Activated T-cell treated with anti-CD3 and anti-CD28 coated beads, Interleukin-2, amount 50 U/mL, for 72 hours (primary cell): ENCODE measurements around the gene NEK6. TPM values are rescaled to one million over a fixed set of nuclear protein-coding genes. Genes with fewer than 3 reads are reported as not detected.

Source experiments
- ATAC-seq, 2 donors: fragments of 150-1000 bp; cut with Tn5 transposase; replicated peaks in 1 of 2; 2 replicates each; pipeline ENCODE4 v1.10.0; 2021; ENCODE audit warnings: moderate library complexity in 2 of 2, mild to moderate bottlenecking in 1 of 2
- DNase-seq, 2 donors: peaks; one replicate each; pipeline ENCODE4 v3.0.0; 2021 to 2022; ENCODE audit warnings: mixed read lengths in 1 of 2
- H3K27ac Mint-ChIP-seq: one replicate; pipeline ENCODE4 v1.8.0; 2022; ENCODE audit warnings: mild to moderate bottlenecking, moderate library complexity, mixed read lengths
- H3K27me3 Mint-ChIP-seq: one replicate; pipeline ENCODE4 v1.8.0; 2022; ENCODE audit warnings: low read depth, mixed read lengths
- H3K36me3 Mint-ChIP-seq, 2 donors: one replicate each; pipeline ENCODE4 v1.8.0; 2022; ENCODE audit warnings: mixed read lengths in 2 of 2, mild to moderate bottlenecking in 1 of 2; ENCODE audit not compliant: insufficient read depth in 2 of 2
- H3K4me1 Mint-ChIP-seq: one replicate; pipeline ENCODE4 v1.8.0; 2022; ENCODE audit warnings: low read depth, mixed read lengths
- H3K4me3 Mint-ChIP-seq, 2 donors: one replicate each; pipeline ENCODE4 v1.8.0; 2022; ENCODE audit warnings: mild to moderate bottlenecking in 2 of 2, mixed read lengths in 2 of 2, moderate library complexity in 2 of 2
- H3K9me3 Mint-ChIP-seq, 2 donors: one replicate each; pipeline ENCODE4 v1.8.0; 2022; ENCODE audit warnings: mixed read lengths in 2 of 2
- total RNA-seq, 2 donors: library from RNA; stranded (reverse); gene quantifications; one replicate each; pipeline ENCODE4 v1.2.3, GENCODE V29; 2022

Gene NEK6
- total RNA-seq, 2 donors from 2014 or later: 8.1 to 8.5 TPM

GRCh38 chr9:124268661-124269060 is 10.9 kb downstream of the NEK6 start:
- H3K27ac Mint-ChIP-seq: no peak overlapping the region

DNA sequence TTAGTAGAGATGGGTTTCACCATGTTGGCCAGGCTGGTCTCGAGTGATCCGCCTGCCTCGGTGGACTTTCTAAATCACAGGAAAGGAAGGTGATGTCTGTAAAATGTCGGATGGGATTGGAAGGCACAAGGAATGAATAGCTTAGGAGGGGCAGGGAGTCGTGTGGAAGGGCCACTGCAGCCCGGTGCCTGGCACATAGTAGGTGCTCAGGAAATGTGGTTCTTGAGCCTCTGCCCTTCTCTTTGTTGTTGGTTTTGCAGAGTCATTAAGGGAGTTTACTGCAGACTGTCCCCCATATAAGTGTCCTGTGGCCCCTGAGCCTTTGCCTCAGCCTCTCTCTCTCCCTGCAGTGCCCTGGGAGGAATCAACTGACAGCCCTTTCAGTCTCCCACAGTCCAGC is 11.8 kb downstream of the NEK6 start:
- DNase-seq: no peak
- Mint-ChIP-seq H3K4me3 (no peak overlapping the region), H3K9me3 (no peaks in the 10 kb centered on the region), H3K4me1 (no peaks in the 10 kb centered on the region), H3K27ac (no peak overlapping the region), H3K27me3 (peaks cover 14% of the 10 kb centered on the region), H3K36me3 (no peaks in the 10 kb centered on the region)
- ATAC-seq: no peak

More at GRCh38 chr9:124268661-124269060, 10.9 kb downstream of the NEK6 start:
- no peaks in the 10 kb centered on the region for H3K36me3 Mint-ChIP-seq
- DNase-seq: no peak
- H3K27me3 Mint-ChIP-seq: peaks cover 14% of the 10 kb centered on the region
- no peak overlapping the region for H3K4me3 Mint-ChIP-seq
- ATAC-seq: no peak
- H3K9me3 Mint-ChIP-seq: no peaks in the 10 kb centered on the region
- H3K4me1 Mint-ChIP-seq: no peaks in the 10 kb centered on the region

DNA sequence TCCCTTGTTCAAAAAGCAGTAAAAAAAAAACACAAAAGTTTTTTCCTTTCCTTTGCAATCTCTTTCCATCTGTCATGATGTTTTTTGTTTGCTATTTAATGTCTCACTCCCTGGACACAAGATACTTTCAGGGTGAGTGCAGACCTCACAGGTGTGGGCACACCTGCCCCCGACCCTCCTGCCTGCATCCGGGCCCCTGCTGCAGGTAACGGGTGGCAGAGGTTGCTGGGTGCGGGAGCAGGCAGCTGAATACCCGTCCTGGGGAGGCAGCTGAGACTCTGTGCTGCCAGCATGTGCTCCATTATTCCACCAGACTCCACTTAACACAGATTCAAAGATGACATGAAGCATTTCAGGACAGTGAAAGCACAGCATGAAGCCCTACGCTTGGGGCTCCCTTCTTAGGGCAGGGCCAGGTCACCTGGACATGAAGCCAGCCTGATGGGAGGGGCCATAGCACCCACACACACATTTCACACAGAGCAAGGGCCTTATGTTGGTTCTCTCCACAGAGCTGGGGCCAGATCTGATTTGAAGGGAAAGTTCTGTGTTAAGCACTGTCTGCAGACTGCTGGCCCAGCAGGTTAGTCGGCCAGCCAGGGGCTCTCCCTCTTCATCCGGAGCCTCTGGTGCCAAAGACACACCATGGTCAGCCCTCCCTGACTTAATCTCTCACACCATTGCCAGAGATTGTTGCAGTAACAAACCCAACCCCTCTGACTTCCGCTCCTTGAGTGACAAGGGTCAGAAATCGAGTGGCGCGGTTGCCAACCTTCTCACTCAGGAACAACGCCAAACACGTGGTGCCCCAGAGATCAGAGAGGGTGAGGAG is 13.0 kb downstream of the NEK6 start:
- ATAC-seq (no peak), DNase-seq (no peak)
- Mint-ChIP-seq H3K4me3 (no peak overlapping the region), H3K27ac (no peak overlapping the region), H3K36me3 (no peaks in the 10 kb centered on the region), H3K27me3 (peaks cover 11% of the 10 kb centered on the region), H3K4me1 (no peaks in the 10 kb centered on the region), H3K9me3 (no peaks in the 10 kb centered on the region)

- Mint-ChIP-seq H3K36me3 (no peaks in the 10 kb centered on the region), H3K4me3 (no peak overlapping the region), H3K27ac (no peak overlapping the region), H3K27me3 (peaks cover 1% of the 10 kb centered on the region), H3K4me1 (no peaks in the 10 kb centered on the region), H3K9me3 (no peaks in the 10 kb centered on the region)
- DNase-seq: no peak
- ATAC-seq: no peak
Measured at GRCh38 chr9:124271660-124272059, 13.9 kb downstream of the NEK6 start.

GRCh38 chr9:124272118-124272517 is 14.4 kb downstream of the NEK6 start:
- no peak for ATAC-seq
- DNase-seq: no peak
- no peaks in the 10 kb centered on the region for H3K4me1 Mint-ChIP-seq
- H3K36me3 Mint-ChIP-seq: no peaks in the 10 kb centered on the region
- no peaks in the 10 kb centered on the region for H3K9me3 Mint-ChIP-seq
- H3K27ac Mint-ChIP-seq: no peak overlapping the region
- H3K27me3 Mint-ChIP-seq: no peaks in the 10 kb centered on the region
- no peak overlapping the region for H3K4me3 Mint-ChIP-seq

DNA sequence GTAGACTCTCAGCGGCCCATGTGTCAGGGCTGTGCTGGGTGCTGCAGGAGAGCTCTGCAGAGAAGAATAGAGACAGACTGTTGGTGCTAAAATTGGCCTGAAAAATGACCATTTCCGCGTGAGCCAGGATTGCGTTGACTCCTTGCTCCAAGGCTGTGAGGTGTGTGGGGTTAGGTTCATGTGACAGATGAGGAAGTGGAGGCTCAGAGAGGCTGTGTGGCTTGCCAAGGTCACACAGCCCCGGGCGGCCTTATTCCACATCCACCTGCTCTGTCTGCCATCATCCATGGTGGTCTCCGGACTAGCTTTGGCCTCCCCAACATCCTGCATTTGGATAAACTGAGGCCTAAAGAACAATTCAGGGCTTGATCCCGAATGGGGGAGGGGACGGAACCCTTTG is 15.2 kb downstream of the NEK6 start:
- no peak for DNase-seq
- no peaks in the 10 kb centered on the region for H3K27me3 Mint-ChIP-seq
- H3K9me3 Mint-ChIP-seq: no peaks in the 10 kb centered on the region
- no peak overlapping the region for H3K4me3 Mint-ChIP-seq
- peaks cover 3% of the 10 kb centered on the region for H3K4me1 Mint-ChIP-seq
- no peak for ATAC-seq
- H3K27ac Mint-ChIP-seq: no peak overlapping the region
- no peaks in the 10 kb centered on the region for H3K36me3 Mint-ChIP-seq

DNA sequence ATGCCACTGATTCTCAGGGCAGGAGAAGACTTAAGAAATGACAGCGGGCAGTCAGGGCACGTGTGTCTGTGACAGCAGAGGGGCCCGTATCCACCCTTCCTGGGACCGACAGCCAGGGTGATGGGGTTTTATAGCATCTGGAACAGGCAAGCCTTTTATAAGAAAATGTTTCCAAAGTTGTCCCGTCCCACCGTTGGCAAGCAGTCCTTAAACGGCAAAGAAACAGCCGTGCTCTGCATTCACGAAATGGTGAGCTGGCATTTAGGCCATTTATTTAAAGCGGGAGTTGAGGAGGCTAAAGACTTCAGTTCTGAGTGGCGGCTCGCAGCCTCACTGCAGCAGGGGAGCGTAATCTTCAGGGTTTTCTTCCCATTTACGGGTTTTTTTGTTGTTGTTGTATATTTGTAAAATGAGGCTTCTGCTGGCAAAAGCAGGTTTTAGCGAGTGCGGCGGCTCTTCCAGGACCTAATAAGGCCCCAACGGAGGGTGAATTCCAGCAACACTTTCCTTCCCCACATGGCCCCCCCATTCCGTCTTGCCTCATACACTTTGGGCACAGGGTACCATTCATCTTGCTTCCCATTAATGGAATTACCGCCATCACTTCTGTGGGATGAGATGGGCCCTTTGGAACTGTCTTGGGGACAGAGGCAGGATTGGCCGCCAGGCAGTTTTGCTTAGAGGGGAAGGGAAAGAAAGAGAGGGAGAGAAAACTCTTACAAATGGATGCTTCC is 15.8 kb downstream of the NEK6 start:
- Mint-ChIP-seq H3K4me3 (no peak overlapping the region), H3K27me3 (no peaks in the 10 kb centered on the region), H3K36me3 (no peaks in the 10 kb centered on the region), H3K9me3 (no peaks in the 10 kb centered on the region), H3K27ac (no peak overlapping the region), H3K4me1 (peaks cover 6% of the 10 kb centered on the region)
- DNase-seq (no peak), ATAC-seq (no peak)

DNA sequence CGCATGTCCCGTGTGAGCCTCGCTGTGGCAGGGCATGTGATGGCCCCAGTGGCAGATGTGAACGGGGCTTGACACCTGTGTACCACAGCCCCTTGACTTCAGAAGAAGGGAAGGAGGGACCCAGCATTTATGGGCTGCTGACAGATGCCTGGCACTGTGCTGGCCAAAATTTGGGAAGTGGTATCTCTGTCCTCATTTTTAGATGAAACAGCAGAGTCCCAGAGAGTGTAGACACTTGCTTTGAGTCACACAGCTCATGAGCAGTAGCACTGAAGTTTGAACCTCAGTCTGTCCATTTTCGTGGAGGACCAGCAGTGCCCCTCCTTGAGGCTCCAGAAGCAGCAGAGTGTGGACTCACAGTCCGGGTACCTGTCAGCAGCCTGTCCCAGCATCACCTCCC is 16.5 kb downstream of the NEK6 start:
- DNase-seq (no peak), ATAC-seq (no peak)
- Mint-ChIP-seq H3K4me1 (peaks cover 6% of the 10 kb centered on the region), H3K27ac (no peak overlapping the region), H3K4me3 (no peak overlapping the region), H3K27me3 (no peaks in the 10 kb centered on the region), H3K36me3 (no peaks in the 10 kb centered on the region), H3K9me3 (no peaks in the 10 kb centered on the region)

GRCh38 chr9:124274738-124275137 is 17.0 kb downstream of the NEK6 start:
- no peaks in the 10 kb centered on the region for H3K36me3 Mint-ChIP-seq
- H3K27me3 Mint-ChIP-seq: no peaks in the 10 kb centered on the region
- H3K4me1 Mint-ChIP-seq: peaks cover 6% of the 10 kb centered on the region
- DNase-seq (no peak), ATAC-seq (no peak)
- no peak overlapping the region for H3K27ac Mint-ChIP-seq
- H3K4me3 Mint-ChIP-seq: no peak overlapping the region
- H3K9me3 Mint-ChIP-seq: no peaks in the 10 kb centered on the region

GRCh38 chr9:124277420-124277819 is 19.7 kb downstream of the NEK6 start:
- ATAC-seq: no peak
- no peak for DNase-seq
- no peak overlapping the region for H3K27ac Mint-ChIP-seq
- H3K4me1 Mint-ChIP-seq: peaks cover 15% of the 10 kb centered on the region
- H3K9me3 Mint-ChIP-seq: no peaks in the 10 kb centered on the region
- H3K4me3 Mint-ChIP-seq: no peak overlapping the region
- no peaks in the 10 kb centered on the region for H3K36me3 Mint-ChIP-seq
- no peaks in the 10 kb centered on the region for H3K27me3 Mint-ChIP-seq

GRCh38 chr9:124278054-124278540 is 20.3 kb downstream of the NEK6 start:
- Mint-ChIP-seq H3K4me1 (peaks cover 15% of the 10 kb centered on the region), H3K27ac (no peak overlapping the region), H3K9me3 (no peaks in the 10 kb centered on the region), H3K4me3 (no peak overlapping the region), H3K27me3 (no peaks in the 10 kb centered on the region), H3K36me3 (no peaks in the 10 kb centered on the region)
- peak; percentile 39 to 45 for ATAC-seq
- DNase-seq: no peak

DNA sequence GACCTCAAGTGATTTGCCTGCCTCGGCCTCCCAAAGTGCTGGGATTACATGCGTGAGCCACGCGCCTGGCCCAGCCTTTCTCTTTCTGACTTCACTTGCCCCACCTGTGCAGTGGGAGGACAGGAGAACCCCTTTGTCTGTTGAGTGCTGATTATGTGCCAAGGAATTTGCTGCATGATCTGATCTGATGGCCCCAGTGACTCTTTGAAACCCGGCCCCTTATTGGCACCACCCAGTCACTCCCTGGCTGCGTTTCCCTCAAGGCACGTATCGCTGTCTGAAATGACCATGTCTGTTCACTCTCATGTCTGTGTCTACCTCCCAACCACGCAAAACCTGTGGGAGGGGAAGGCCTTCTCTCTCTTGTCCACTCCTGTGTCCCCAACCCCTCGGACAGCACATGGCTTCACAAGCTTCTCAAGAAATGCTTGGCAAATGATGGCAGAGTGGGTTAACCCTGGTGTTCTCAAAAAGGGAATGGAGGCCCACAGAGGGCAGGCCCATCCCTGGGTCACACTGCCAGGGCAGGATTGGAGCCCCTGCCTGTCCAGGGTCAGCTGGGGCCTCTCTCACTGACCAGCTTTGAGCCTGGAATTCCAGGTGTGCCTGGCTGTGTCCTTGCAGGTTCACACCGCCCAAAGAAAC is 21.9 kb downstream of the NEK6 start:
- no peak overlapping the region for H3K27ac Mint-ChIP-seq
- no peak overlapping the region for H3K4me3 Mint-ChIP-seq
- no peaks in the 10 kb centered on the region for H3K27me3 Mint-ChIP-seq
- peaks cover 15% of the 10 kb centered on the region for H3K4me1 Mint-ChIP-seq
- ATAC-seq: no peak
- DNase-seq: no peak
- no peaks in the 10 kb centered on the region for H3K9me3 Mint-ChIP-seq
- H3K36me3 Mint-ChIP-seq: no peaks in the 10 kb centered on the region

GRCh38 chr9:124280176-124280691 is 22.5 kb downstream of the NEK6 start:
- H3K36me3 Mint-ChIP-seq: no peaks in the 10 kb centered on the region
- no peaks in the 10 kb centered on the region for H3K27me3 Mint-ChIP-seq
- no peaks in the 10 kb centered on the region for H3K9me3 Mint-ChIP-seq
- no peak for DNase-seq
- peaks cover 17% of the 10 kb centered on the region for H3K4me1 Mint-ChIP-seq
- no peak for ATAC-seq
- H3K4me3 Mint-ChIP-seq: no peak overlapping the region
- H3K27ac Mint-ChIP-seq: no peak overlapping the region
